ENCODE measurements around the gene ARX. TPM values are rescaled to one million over a fixed set of nuclear protein-coding genes. Genes with fewer than 3 reads are reported as not detected.

Gene ARX
- polyA plus RNA-seq, 1 donor from 2014 or later = 42.8 TPM

DNA sequence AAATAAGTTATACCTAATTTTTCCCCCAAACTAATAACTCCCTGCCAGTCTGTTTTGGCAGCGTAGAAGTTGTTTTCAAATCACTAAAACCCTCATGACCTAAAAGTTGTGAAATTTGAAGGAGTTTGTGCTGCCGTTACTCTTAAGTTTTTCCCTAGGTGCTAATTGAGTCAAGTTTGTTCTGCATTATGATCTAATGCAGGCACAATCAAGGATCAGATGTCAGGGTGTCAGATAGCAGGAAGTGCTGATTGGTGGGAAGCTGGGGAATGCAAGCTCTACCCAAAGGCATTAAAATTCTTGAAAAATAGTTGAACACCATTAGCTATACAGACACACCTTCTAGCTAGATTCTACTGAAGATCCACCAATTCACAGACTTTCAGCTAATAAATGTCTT is 51.9 kb downstream of the ARX start:
- H3K36me3 ChIP-seq (ENCODE audit: insufficient read depth, low read length) = no peaks in the 10 kb centered on the region
- no peaks in the 10 kb centered on the region for H3K27me3 ChIP-seq (ENCODE audit: insufficient read depth, low read depth, low read length)
- no peak overlapping the region for H3K4me3 ChIP-seq (ENCODE audit: low read length)
- no peak overlapping the region for H3K4me2 ChIP-seq (ENCODE audit: low read length)
- no peak overlapping the region for H3K9ac ChIP-seq (ENCODE audit: low read length)
- no peak overlapping the region for H3K27ac ChIP-seq (ENCODE audit: low read length)
- H4K20me1 ChIP-seq (ENCODE audit: insufficient read depth) = no peaks in the 10 kb centered on the region
- H3K9me2 ChIP-seq (ENCODE audit: insufficient read depth, low read length) = no peaks in the 10 kb centered on the region
- no peaks in the 10 kb centered on the region for H3K9me3 ChIP-seq (ENCODE audit: low read length)
- H3K79me2 ChIP-seq (replicated peaks; ENCODE audit: insufficient read depth, low read length) = no peaks in the 10 kb centered on the region
- TF ChIP-seq TAF1 (IDR thresholded peaks at IDR 0.05; ENCODE audit: low read depth) = no peak
- TF ChIP-seq, protein P1, sequence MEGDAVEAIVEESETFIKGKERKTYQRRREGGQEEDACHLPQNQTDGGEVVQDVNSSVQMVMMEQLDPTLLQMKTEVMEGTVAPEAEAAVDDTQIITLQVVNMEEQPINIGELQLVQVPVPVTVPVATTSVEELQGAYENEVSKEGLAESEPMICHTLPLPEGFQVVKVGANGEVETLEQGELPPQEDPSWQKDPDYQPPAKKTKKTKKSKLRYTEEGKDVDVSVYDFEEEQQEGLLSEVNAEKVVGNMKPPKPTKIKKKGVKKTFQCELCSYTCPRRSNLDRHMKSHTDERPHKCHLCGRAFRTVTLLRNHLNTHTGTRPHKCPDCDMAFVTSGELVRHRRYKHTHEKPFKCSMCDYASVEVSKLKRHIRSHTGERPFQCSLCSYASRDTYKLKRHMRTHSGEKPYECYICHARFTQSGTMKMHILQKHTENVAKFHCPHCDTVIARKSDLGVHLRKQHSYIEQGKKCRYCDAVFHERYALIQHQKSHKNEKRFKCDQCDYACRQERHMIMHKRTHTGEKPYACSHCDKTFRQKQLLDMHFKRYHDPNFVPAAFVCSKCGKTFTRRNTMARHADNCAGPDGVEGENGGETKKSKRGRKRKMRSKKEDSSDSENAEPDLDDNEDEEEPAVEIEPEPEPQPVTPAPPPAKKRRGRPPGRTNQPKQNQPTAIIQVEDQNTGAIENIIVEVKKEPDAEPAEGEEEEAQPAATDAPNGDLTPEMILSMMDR (IDR thresholded peaks at IDR 0.05; ENCODE audit: poor library complexity, severe bottlenecking) = no peak
- no peak for TF ChIP-seq EP300 (conservative IDR thresholded peaks at IDR 0.05; ENCODE audit: poor library complexity, severe bottlenecking)
- TF ChIP-seq EZH2 (IDR thresholded peaks at IDR 0.05; ENCODE audit: borderline replicate concordance, insufficient read depth, low read length, poor library complexity, severe bottlenecking) = no peak
- no peak for TF ChIP-seq RAD21 (conservative IDR thresholded peaks at IDR 0.05)
- TF ChIP-seq SMC3 (conservative IDR thresholded peaks at IDR 0.05; ENCODE audit: poor library complexity) = no peak
- TF ChIP-seq POLR2AphosphoS5 (IDR thresholded peaks at IDR 0.05) = no peak
- TF ChIP-seq MXI1 (conservative IDR thresholded peaks at IDR 0.05; ENCODE audit: poor library complexity, severe bottlenecking) = no peak
- TF ChIP-seq REST (IDR thresholded peaks at IDR 0.05; ENCODE audit: borderline replicate concordance) = no peak
- no peak overlapping the region for H2AFZ ChIP-seq (ENCODE audit: low read depth, low read length)
- no peaks in the 10 kb centered on the region for H3F3A ChIP-seq (ENCODE audit: insufficient read depth, low read length, poor library complexity, severe bottlenecking)

DNA sequence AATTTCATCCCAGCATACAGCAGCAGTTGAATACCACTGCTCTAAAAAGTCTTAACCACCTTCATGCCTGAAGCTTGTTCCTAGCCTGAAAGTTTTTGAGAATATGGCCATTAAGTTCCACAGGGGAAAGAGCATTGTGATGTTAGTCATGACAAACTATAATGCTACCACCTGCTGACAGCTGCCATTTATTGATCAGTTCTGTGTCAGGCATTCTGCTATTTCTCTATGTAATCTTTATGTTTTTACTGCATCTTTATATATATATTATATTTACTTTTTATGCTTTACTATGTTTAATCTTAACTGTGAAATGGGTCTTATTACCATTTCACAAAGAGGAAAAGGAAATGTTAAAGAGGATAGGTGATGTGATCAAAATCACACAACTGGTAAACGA is 54.0 kb downstream of the ARX start:
- H4K20me1 ChIP-seq (ENCODE audit: insufficient read depth) = no peaks in the 10 kb centered on the region
- no peaks in the 10 kb centered on the region for H3K9me2 ChIP-seq (ENCODE audit: insufficient read depth, low read length)
- H3F3A ChIP-seq (ENCODE audit: insufficient read depth, low read length, poor library complexity, severe bottlenecking) = no peaks in the 10 kb centered on the region
- no peaks in the 10 kb centered on the region for H3K79me2 ChIP-seq (replicated peaks; ENCODE audit: insufficient read depth, low read length)
- H2AFZ ChIP-seq (ENCODE audit: low read depth, low read length) = no peak overlapping the region
- no peaks in the 10 kb centered on the region for H3K36me3 ChIP-seq (ENCODE audit: insufficient read depth, low read length)
- H3K4me2 ChIP-seq (ENCODE audit: low read length) = no peak overlapping the region
- no peaks in the 10 kb centered on the region for H3K27me3 ChIP-seq (ENCODE audit: insufficient read depth, low read depth, low read length)
- no peaks in the 10 kb centered on the region for H3K9me3 ChIP-seq (ENCODE audit: low read length)
- H3K27ac ChIP-seq (ENCODE audit: low read length) = no peak overlapping the region
- H3K4me3 ChIP-seq (ENCODE audit: low read length) = no peak overlapping the region
- H3K9ac ChIP-seq (ENCODE audit: low read length) = no peak overlapping the region
- TF ChIP-seq POLR2AphosphoS5 (IDR thresholded peaks at IDR 0.05) (no peak), MXI1 (conservative IDR thresholded peaks at IDR 0.05; ENCODE audit: poor library complexity, severe bottlenecking) (no peak), RAD21 (conservative IDR thresholded peaks at IDR 0.05) (no peak), EP300 (conservative IDR thresholded peaks at IDR 0.05; ENCODE audit: poor library complexity, severe bottlenecking) (no peak), EZH2 (IDR thresholded peaks at IDR 0.05; ENCODE audit: borderline replicate concordance, insufficient read depth, low read length, poor library complexity, severe bottlenecking) (no peak), SMC3 (conservative IDR thresholded peaks at IDR 0.05; ENCODE audit: poor library complexity) (no peak), TAF1 (IDR thresholded peaks at IDR 0.05; ENCODE audit: low read depth) (no peak), REST (IDR thresholded peaks at IDR 0.05; ENCODE audit: borderline replicate concordance) (no peak)
- TF ChIP-seq, protein P1 (IDR thresholded peaks at IDR 0.05; ENCODE audit: poor library complexity, severe bottlenecking) = no peak

All from neural cell (in vitro differentiated cells).